ENCODE data around the gene CNDP2.
"Not testable (repeated sequence)": the region's sequence is repeated elsewhere in the genome, so short reads cannot be mapped to it uniquely, and the experiment has no call there.

The CNDP2 gene

DNA sequence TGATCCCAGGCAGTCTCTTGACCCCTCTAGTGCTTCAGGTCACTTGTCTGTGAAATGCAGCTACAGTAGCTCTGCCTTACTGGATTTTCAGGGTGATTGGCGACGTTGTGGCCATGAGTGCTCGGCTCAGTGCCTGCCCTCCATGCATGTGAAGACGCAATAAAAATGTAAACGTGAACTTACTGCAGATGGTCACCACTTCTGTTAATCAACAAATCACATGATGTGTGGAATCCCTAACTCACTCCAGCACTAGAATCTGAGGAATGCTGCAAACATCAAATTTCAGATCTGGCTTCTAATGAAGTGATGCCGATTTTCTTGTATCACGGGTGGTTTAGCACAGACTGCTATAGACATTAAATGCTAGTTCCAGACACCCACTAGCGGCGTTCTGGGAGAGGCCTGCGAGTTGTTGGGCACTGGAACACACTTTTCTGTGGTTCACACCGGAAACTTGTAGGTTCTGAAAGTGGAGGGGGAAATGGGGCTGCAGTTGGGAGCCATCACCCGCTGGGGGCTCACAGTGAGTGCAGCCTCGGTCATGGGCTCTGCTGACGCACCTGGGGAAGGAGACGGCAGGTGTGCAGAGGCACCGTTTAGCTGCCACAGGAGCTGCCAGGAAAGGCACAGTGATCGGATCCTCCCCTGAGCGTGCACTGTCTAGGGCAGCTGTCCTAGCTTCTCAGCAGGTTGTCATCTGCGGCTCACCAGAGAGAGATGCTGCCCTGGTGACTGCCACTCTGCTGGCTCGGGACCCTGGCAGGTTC, 44.7 kb downstream of the CNDP2 start:
- DNase-seq, result peak; percentile 95

DNA sequence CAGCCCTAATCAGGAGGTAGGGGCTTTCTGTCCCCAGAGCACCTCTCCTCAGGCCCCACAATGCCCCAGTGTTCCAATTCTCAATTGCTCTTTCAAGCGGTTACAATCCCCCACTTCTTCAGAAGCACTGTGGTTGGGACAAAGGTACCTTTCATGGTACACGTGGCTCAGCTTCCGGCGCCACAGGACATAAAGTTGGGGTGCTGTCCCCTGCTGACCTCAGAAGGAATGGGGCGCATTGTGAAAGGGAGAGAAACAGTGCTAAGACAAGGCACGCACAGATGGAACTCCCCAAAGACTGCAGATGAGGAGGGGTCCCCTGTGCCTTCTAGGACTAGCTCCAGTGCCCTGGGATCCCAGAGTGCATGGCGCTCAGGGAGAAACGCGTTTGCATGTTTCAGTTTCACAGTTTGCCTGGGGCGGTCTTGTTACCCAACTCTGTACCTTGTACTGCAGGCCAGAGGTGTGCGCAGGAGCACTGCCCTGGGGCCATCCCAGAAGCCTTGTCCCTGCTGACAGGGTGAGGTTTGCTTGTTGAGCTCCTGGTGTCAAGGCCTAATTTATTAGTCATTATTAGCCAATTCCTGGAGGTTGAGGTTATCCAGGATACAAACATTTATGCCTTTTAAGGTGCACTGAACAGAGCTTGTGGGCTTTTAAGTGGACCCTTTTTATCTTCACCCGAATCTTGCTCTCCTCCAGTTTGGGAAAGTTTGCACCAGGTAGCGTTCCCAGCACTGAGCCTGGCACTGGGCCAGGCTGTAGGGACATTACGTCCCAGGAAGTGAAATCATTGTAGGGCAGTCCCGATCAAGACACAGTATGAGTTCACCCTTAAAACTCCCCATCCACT, 45.8 kb downstream of the CNDP2 start:
- DNase-seq, result peak; percentile 95

DNA sequence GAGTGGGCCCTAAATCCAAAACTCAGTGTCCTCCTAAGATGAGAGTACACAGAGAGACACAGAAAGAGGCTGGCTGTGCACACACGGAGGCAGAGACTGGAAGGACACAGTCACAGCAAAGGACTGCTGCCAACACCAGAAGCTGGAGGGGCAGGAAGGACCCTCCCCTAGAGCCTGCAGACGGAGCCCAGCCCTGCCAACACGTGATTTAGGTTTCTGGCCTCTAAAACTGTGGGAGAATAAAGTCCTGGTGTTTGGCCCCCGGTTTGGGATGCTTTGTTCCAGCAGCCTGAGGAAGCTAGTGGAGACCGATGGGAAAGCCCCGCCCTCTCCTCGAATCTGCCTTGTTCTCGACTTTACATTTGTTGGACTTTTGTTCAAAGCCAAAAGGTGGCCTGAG, 48.7 kb downstream of the CNDP2 start:
- no peak for DNase-seq

DNA sequence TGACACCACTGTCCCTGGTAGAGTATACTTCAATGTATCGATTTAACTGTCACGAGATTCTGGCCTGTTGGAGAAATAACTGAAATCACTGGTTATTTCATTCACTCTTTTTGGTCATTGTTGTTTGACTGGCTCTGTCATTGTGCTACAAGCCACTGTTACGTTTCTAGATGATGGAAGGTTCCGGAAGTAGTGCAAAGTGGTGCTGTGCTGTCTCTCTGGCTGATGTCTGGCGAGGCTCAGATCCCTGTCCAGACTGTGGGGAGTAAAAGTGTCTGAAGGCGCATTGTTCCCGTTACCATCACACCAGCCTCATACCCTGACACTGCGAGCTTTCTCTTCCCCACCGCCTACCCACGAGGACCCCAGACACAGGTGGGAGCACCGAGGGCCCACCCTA, 49.8 kb downstream of the CNDP2 start:
- DNase-seq, result no peak

DNA sequence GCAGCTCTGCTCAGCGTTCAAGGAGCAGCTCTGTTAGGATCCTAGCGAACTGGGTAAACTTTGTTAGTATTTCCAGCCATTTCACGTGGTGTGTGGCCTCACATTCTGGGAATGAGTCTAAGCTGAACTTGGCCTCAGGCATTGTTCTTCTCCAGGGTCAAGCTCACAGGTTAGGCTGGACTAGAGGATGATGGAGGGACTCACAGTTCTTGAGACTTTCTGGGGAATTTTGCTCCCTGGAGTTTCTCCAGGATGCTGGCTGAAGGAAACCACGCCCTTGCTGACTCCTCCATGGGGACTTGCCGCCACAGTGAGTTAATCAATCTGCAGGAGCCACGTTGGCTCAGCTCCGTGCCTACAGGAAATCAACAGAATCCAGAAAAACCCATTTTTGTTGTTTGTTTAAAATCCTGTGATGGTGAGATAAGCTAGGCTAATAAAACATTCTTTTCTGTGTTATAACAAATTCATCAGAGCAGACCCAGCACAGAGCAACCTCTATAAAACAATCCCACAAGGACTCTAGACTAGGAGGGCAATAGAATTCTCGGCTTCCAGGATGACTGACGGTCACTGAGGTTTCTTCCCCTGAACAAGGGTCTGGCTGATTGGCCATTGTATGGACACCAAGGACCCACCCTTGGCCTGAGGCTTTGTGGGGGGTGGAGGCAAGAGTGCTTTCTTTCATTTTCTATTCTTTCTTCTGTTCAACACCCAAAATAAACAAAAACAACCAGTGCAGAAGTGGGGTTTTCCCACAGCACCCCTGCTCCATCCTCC, 50.8 kb downstream of the CNDP2 start:
- DNase-seq, result no peak

DNA sequence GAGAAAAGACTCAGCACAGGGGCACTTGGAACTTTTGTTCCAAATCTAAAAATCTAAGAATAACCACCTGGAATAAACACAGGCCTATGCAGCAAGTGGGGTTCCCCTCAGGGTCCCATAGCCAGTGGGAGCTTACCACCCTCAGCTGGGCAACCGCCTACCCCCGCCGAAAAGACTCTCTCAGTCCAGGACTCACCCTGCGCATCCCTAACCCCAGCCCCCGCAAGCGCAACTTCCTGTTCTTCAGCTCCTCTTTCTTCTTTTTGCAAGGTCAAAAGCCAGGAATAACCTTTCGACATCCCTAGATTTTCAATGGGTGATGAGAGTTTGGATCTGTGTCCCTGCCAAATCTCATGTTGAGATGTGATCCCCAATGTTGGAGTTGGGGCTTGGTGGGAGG, 51.7 kb downstream of the CNDP2 start:
- DNase-seq, result no peak

DNA sequence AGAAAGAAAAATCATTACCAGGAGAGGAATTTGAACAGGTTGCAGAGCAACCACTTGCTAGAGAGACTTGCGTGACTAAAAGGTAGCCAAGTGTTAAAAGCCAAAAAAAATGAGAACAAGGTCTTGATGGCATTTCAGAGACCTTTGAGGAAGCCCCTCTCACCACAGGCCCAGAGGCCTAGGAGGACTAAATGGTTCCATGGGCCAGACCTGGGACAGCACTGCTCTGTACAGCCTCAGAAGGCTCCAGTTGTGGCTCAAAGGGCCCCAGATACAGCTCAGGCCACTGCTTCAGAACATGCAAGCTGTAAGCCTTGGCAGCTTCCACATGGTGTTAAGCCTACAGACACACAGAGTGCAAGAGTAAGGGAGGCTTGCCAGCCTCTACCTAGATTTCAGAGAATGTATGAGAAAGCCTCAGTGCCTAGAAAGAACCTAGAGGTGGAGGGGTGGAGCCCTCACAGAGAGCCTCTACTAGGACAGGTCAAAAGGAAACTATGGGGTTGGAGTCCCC, 53.5 kb downstream of the CNDP2 start:
- DNase-seq, result no peak

DNA sequence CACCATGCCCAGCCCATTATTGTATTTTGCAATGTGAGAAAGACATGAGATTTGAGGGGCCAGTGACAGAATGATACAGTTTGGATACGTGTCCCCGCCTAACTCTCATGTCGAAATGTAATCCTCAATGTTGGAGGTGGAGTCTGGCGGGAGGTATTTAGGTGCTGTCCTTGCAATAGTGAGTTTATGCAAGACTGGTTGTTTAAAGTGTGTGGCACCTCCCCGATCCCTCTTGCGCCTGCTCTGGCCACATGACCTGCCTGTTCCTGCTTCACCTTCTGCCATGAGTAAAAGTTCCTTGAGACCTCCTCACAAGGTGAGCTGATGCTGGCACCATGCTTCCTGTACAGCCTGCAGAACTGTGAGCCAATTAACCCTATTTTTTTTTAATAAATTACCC, 54.7 kb downstream of the CNDP2 start:
- no peak for DNase-seq

DNA sequence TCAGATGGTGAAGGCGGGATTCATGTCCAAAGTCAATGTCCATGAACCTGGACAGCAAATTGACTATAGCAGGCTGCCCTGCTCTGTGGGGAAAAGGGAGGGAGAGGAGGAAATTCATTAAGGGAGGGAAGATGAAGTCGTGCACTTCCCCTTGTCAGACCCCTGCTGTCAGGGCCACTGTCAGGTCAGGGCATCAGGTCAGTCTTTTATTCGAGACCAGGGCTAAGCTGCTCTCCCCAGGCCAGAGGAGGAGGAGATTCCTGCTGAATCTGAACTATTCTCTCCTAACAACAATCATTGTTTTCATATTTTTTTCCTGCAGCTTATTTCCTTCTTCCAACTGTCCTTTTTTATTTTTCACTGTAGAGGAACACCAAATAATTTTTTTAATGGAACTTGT, 55.3 kb downstream of the CNDP2 start:
- DNase-seq, result no peak

DNA sequence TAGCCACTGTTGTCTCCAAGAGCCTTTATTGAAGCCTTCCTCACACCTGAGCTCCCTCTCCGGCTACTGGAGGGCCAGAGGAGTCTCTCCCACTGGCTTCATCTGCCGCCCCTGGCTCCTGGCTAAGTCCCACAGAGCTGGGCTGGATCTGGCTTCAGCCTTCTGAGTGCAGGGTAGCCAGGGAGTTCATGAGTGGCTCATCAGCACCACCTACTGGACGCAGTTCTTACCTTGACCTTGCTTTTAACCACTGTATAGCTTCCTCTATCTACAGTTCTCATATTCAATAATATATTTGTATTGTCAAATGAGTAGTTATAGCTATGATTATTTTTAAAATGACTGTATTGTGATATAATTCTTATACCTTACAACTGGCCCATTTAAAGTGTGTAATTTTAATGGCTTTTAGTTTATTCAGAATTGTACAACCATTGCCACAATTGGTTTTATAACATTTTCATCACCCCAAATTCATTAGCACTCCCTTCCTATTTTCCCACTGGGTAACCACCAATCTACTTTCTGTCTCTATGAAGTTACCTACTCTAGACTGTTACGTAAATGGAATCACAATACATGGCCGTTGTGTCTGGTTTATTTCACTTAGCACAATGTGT, 55.9 kb downstream of the CNDP2 start:
- DNase-seq, result peak; percentile 91

DNA sequence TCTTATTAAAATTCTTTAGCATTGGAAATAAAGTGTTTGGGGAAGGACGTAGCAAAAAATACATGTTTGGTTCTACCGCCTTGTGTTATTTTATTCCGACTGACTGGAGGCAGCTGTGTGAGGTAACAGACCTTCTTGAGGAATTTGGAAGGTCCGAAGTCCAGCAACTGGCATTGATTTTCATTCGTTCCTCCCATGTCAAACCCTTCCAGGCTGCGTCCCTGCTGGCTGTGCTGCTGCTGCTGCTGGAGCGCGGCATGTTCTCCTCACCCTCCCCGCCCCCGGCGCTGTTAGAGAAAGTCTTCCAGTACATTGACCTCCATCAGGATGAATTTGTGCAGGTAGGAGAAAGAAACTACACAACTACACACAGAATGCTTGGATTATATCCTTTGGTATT, 60.0 kb downstream of the CNDP2 start:
- DNase-seq, result no peak

DNA sequence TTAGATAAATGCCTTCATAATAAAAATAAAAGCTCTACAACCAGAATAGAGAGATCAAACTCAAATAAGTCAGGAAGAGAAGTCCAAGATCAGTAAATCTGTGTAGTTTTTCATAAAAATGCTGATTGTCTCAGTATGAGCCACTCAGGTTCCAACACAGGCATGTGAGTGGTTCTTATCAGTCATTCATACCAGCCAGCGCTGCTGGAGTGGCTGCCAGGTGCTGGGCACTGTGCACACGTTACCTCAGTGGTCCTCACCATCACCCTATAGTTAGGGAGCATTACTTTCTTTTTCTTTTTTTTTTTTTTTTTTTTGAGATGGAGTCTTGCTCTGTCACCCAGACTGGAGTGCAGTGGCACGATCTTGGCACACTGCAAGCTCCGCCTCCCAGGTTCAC, 61.9 kb downstream of the CNDP2 start:
- no peak for DNase-seq

DNA sequence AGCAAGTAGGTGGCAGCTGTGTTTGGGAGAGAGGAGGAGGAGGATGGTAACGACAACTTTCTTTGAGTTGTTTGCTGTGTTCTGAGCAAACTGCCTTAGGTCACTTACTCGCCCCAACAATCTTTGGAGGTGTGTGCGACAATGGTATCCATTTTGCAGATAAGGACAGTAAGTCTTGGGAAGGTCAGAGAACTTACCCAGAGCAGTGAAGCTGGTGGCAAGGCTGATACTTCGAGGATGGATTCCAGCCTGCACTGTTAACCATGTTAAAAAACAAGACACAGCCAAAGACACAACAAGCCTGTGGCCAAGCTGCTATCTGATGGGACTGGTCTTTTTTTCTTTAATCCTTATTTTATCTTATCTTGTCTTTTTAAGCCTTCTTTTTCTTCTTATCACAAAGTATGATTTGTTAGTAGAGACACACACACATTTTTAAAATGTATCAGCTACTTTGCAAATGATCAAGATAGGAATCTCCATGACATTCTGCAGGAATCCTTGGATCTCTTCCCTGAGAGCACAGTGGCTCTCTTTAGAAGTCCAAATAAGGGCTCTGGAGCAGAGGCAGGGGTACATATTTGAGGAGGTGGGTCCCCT, 66.1 kb downstream of the CNDP2 start:
- no peak for DNase-seq

DNA sequence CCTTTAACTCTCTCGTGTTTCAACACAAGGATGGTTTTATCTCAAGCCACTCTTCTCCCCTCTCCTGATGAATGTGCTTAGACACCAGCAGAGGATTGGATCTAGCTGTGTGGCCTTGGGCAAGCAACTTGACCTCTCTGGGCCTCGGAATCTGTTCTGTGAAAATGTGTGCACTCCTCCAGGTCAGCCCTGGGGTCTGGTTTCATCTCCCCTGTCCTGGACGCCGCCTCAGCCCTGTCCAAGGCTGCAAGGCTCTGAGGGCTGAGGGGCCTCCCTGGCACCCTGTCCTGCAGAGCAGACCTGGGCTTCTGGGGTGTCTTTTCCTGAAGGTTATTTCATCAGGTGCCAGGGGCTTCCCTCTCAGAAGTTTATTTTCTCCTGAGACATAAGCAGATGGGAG, 66.6 kb downstream of the CNDP2 start:
- DNase-seq, result no peak

DNA sequence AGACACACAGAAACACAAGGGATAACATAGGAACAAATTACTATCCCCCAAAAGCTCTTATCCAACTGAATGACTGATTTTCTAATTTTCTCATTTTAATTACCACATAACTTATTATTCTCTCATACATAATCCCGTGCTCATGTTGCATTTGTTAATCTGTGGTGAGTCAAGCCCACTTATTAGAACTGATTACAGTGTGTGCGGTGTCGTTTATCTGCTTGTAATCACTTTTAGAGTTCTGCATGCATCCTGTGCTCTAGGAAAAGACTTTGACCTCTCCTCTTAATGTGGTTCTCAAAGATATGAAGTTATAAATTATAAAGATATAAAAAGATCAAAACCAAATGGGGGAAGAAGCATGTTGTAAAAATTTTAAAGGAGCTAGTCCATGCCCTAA, 67.8 kb downstream of the CNDP2 start:
- no peak for DNase-seq

DNA sequence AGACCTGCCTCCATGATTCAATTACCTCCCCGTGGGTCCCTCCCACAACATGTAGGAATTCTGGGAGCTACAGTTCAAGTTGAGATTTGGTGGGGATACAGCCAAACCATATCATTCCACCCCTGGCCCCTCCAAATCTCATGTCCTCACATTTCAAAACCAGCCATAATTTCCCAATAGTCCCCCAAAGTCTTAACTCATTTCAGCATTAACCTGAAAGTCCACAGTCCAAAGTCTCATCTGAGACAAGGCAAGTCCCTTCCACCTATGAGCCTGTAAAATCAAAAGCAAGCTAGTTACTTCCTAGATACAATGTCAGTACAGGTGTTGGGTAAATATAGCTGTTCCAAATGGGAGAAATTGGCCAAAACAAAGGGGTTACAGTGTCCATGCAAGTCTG, 69.0 kb downstream of the CNDP2 start:
- DNase-seq, result not testable (repeated sequence)

DNA sequence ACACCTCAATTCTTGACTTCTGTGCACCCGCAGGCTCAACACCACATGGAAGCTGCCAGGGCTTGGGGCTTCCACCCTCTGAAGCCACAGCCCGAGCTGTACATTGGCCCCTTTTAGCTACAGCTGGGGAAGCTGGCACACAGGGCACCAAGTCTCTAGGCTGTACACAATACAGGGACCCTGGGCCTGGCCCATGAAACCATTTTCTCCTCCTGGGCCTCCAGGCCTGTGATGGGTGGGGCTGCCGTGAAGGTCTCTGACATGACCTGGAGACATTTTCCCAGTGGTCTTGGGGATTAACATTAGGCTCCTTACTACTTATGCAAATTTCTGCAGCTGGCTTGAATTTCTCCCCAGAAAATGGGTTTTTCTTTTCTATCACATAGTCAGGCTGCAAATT, 69.8 kb downstream of the CNDP2 start:
- DNase-seq, result not testable (repeated sequence)

DNA sequence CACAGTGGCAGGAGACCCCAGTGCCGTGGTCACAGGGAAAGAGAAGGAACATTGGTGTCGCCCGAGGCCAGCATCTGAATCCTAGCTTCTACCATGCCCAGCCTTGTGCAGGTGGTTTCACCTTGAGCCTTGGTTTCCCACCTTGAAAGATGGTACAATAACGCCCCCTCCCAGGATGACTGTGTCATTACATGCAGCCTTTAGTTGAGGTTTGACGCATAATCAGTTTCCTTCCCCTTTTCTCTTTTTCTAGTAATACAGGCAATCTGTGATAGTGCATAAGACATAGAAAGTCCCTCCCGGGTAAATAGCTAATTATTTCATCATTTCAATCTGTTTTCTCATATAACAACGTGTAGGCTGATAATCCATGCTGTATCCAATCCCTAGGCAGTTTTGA, 71.7 kb downstream of the CNDP2 start:
- DNase-seq, result peak; percentile 18

DNA sequence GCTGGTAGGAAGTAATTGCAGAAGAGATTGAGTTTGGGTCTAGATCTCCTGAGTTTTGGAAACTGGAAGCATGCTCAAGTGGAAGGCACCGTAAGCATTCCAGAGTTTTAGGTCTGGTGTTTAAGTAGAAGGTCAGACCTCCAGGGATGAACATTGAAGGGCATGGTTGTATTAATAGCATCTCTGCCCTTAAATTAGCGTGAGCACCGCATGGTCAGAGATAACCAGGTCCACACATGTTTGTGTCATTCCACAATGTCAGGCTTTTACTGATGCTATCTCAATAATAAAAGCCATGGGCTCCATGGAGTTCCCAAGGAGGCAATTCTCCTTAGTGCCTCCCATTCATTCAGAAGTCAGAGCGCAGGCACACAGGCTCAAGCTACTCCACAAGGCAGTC, 73.2 kb downstream of the CNDP2 start:
- DNase-seq, result no peak

DNA sequence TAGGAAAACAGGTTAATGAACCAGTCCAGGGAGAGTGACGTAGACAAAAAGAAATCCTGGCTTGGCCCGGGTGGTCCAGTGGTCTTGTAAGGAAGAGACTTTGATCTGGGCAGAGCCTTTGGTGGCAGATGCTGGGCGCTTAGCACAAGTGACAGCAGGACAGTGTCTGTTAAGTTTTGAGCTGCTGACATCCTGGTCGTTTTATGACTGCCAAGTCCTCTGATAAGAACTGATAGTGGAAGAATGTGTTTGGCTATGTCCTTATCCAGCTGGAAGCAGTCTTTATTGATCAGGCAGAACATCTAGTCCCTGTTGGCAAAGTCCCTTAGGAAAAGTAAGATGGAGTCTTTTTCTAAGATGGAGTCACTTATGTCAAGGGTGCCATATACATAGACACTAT, 74.1 kb downstream of the CNDP2 start:
- DNase-seq, result no peak

DNA sequence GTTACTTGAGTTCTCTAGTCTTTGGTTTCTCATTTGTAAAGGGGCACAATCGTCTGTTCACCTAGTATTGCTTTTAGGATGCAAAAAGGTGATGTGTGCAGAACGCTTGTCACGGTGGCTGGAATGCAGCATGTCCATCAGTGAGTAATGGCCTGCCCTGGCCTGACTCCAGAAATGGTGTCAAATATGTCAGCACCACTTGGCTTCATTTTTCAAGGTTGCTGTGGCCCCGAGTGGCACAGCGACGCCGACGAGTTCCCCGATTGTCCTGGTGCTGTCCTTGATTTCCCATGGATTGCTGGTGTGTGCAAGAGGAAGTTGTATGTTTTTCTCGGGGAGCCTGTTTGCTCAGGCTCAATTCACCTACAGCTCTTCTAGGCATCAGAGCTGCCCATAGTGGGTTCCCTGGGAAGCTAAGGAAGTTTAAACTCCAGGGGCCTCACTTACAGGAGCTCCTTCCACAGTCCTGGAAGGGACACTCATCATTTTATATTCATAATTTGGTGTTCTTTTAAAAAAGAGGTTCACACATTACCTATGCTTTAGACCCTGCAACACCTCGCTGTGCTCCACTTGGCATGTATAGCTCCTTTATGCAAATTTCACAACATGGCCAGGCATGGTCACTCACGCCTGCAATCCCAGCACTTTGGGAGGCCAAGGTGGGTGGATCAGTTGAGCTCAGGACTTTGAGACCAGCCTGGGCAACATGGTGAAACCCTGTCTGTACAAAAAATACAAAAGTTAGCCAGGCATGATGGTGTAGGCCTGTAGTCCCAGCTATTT, 75.9 kb downstream of the CNDP2 start:
- no peak for DNase-seq

DNA sequence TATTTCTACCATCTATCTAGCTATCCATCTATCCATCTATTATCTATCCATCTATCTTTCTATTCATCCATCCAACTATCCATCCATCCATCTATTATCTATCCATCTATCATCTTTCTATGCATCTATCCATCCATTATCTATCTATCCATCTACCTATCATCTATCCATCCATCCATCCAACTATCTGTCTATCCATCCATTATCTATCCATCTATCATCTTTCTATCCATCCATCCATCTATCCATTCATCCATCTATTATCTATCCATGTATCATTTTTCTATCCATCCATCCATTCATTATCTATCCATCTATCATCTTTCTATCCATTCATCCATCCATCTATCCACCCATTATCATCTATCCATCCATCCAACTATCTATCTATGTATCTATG, 76.9 kb downstream of the CNDP2 start:
- DNase-seq, result no peak

Data from RPMI8226 (cell line).